Stimulated activated CD4-positive, alpha-beta T cell treated with anti-CD3 and anti-CD28 coated beads, Interleukin-4, amount 100 ng/mL, for 48 hours (primary cell): ENCODE data around the gene SLC11A1.

Experiments used
- DNase-seq, 2 donors: peaks; one replicate each; pipeline ENCODE4 v3.0.0-alpha.2; 2020; ENCODE audit warnings: low read depth in 2 of 2

SLC11A1 gene

GRCh38 chr2:218394298-218395089, 12.4 kb downstream of the SLC11A1 start:
- no peak for DNase-seq

GRCh38 chr2:218395090-218395444, 13.0 kb downstream of the SLC11A1 start:
- DNase-seq: no peak

GRCh38 chr2:218395456-218395825, 13.4 kb downstream of the SLC11A1 start:
- DNase-seq: no peak

- DNase-seq: peak; percentile 90
These were observed 14.0 kb downstream of the SLC11A1 start for GRCh38 chr2:218395826-218396687.

- DNase-seq: peak; percentile 33 to 42
These were observed 14.8 kb downstream of the SLC11A1 start for GRCh38 chr2:218396688-218397462.

- no peak for DNase-seq
These were observed 15.4 kb downstream of the SLC11A1 start for GRCh38 chr2:218397463-218397819.

GRCh38 chr2:218397820-218398436, 15.9 kb downstream of the SLC11A1 start:
- DNase-seq: peak in 1 of 2 donors; percentile 44

GRCh38 chr2:218398437-218399390, 16.6 kb downstream of the SLC11A1 start:
- DNase-seq: peak; percentile 51 to 56

- peak; percentile 84 to 87 for DNase-seq
These were observed 17.5 kb downstream of the SLC11A1 start, which contains the start of gene CTDSP1 for GRCh38 chr2:218399391-218400166. TSS of gene CTDSP1 (plus strand) at chr2:218399868. CDS start at chr2:218400091, 223 bp downstream.

GRCh38 chr2:218400167-218400929, 18.3 kb downstream of the SLC11A1 start:
- peak; percentile 22 to 32 for DNase-seq

- DNase-seq: no peak
These were observed 19.1 kb downstream of the SLC11A1 start for GRCh38 chr2:218400930-218401881.

GRCh38 chr2:218401890-218402289, 19.8 kb downstream of the SLC11A1 start:
- DNase-seq: no peak

- no peak for DNase-seq
These were observed 20.4 kb downstream of the SLC11A1 start for GRCh38 chr2:218402491-218402901.

- DNase-seq: no peak
These were observed 20.9 kb downstream of the SLC11A1 start for GRCh38 chr2:218402911-218403411.

GRCh38 chr2:218403810-218404209, 21.7 kb downstream of the SLC11A1 start:
- DNase-seq: no peak

GRCh38 chr2:218404351-218405085, 22.4 kb downstream of the SLC11A1 start:
- no peak for DNase-seq
